Measurements from ENCODE around the gene ARL5C. TPM values are rescaled to one million over a fixed set of nuclear protein-coding genes. Genes with fewer than 3 reads are reported as not detected.
A peak's percentile ranks its signal among the peaks of the same experiment; 100 is the strongest.

Gene ARL5C
- total RNA-seq, 1 experiment from 2014 or later = not detected

DNA sequence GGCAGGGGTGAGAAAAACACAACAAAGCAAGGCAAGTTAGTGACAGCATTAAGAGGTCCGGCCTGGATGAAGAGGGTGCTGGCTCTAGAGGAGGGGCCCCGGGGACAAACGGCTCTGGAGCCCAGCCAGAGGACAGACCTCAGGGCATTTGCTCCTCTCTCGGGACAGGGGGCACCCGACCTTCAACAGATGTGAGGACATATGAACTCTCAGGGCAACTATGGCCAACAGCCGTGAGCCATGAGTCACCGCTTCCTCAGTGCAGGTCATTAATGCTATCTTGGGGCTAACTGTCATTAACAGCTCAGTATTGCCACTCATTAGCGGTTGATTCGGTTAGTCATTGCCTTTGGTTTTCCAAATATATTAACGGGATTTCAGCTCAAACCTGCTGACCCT is 9.7 kb upstream of the ARL5C start:
- no peak for DNase-seq
- no peaks in the 10 kb centered on the region for H3K4me1 ChIP-seq
- no peaks in the 10 kb centered on the region for H3K27me3 ChIP-seq (replicated peaks; ENCODE audit: control insufficient read depth, insufficient read depth, low read length)
- Mint-ChIP-seq H3K9me3 (ENCODE audit: unreplicated experiment) (no peaks in the 10 kb centered on the region), H3K4me1 (ENCODE audit: low read depth, unreplicated experiment) (no peaks in the 10 kb centered on the region), H3K36me3 (ENCODE audit: insufficient read depth, unreplicated experiment) (peaks cover 7% of the 10 kb centered on the region), H3K27me3 (ENCODE audit: insufficient read depth, unreplicated experiment) (no peaks in the 10 kb centered on the region), H3K27ac (ENCODE audit: unreplicated experiment) (no peak overlapping the region), H3K4me3 (ENCODE audit: unreplicated experiment) (no peak overlapping the region)
- ChIA-PET CTCF (interaction anchor here (2.0 to 2.8 kb wide), 3 partner anchors 11 to 194 kb away, joined by 8 to 32 read pairs (median 21); partner anchors contain the start of gene RPL19), POLR2A (interaction anchor here (0.6 kb wide), 1 partner anchor 209 kb away, joined by 3 read pairs; the partner anchor contains the start of gene FBXO47)
- intact Hi-C loops (cut with micrococcal nuclease; ENCODE audit: unreplicated experiment) = no loop called here
- BruUV-seq (replicated peaks) = no TSS peak
- no peak for TF ChIP-seq CTCF (IDR thresholded peaks at IDR 0.05; ENCODE audit: insufficient read depth in 1 of 2, low read depth in 1 of 2, low read length in 1 of 2, severe bottlenecking in 1 of 2, unreplicated experiment in 1 of 2)
- no peaks in the 10 kb centered on the region for H3K9me3 ChIP-seq
- no peak overlapping the region for H3K4me3 ChIP-seq (ENCODE audit: low read depth, low read length)
- H3K36me3 ChIP-seq (ENCODE audit: control insufficient read depth, insufficient read depth, low read length) = no peaks in the 10 kb centered on the region

- ChIA-PET CTCF (interaction anchor here (0.8 to 2.8 kb wide), 11 partner anchors 9 to 306 kb away, joined by 3 to 32 read pairs (median 8); partner anchors contain the start of genes ARL5C and RPL19), POLR2A (interaction anchor here (0.6 to 0.7 kb wide), 2 partner anchors 13 to 208 kb away, joined by 3 read pairs; partner anchors contain the start of gene FBXO47)
- Histone ChIP-seq H3K4me3 (ENCODE audit: low read depth, low read length) (no peak overlapping the region), H3K4me1 (no peaks in the 10 kb centered on the region), H3K27me3 (replicated peaks; ENCODE audit: control insufficient read depth, insufficient read depth, low read length) (no peaks in the 10 kb centered on the region), H3K9me3 (no peaks in the 10 kb centered on the region), H3K36me3 (ENCODE audit: control insufficient read depth, insufficient read depth, low read length) (no peaks in the 10 kb centered on the region)
- H3K27ac Mint-ChIP-seq (ENCODE audit: unreplicated experiment) = no peak overlapping the region
- intact Hi-C loops (cut with micrococcal nuclease; ENCODE audit: unreplicated experiment) = no loop called here
- BruUV-seq (replicated peaks) = no TSS peak
- peak; percentile 68 to 70 for TF ChIP-seq CTCF (IDR thresholded peaks at IDR 0.05; ENCODE audit: insufficient read depth in 1 of 2, low read depth in 1 of 2, low read length in 1 of 2, severe bottlenecking in 1 of 2, unreplicated experiment in 1 of 2)
- H3K9me3 Mint-ChIP-seq (ENCODE audit: unreplicated experiment) = no peaks in the 10 kb centered on the region
- no peaks in the 10 kb centered on the region for H3K27me3 Mint-ChIP-seq (ENCODE audit: insufficient read depth, unreplicated experiment)
- no peaks in the 10 kb centered on the region for H3K4me1 Mint-ChIP-seq (ENCODE audit: low read depth, unreplicated experiment)
- peak; percentile 66 to 71 for DNase-seq
- H3K36me3 Mint-ChIP-seq (ENCODE audit: insufficient read depth, unreplicated experiment) = peaks cover 7% of the 10 kb centered on the region
- no peak overlapping the region for H3K4me3 Mint-ChIP-seq (ENCODE audit: unreplicated experiment)
Observed at GRCh38 chr17:39174920-39175694, 9.1 kb upstream of the ARL5C start.

DNA sequence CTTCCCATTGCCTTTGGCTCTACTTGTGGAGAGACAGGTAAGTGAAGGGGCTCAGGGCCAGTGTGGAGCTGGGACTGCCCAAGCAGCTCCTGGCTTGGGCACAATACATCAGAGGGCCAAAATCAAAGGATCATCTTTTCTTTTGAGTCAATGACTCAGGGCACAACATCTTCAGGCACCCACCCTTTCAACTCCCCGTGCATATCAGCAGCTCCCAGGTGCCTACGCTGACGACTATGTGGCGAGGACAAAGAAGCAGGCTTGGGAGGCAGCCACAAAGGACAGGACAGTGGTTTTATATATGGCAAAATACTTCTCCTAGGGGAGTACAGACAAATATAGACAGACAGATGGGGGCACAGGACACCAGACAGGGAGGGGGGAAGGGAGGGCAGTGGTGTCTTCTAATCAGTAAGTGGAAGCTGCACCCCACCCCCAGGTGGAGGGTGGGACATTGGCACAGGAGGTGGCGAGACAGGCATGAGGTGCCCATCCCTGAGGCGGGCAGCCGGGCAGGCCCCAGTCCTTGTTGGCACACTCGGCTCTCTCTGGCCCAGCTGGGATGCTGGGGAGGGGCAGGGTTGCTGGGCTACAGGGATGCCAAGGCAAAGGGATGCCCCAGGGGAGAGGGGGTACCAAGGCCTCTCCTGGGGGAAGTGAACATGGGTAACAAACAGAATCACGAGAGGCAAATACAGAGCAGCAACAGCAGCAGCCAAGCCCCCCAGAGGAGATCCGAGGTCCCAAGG is 7.7 kb upstream of the ARL5C start:
- CTCF ChIA-PET = interaction anchor here (0.5 to 2.8 kb wide), 12 partner anchors 7 to 486 kb away, joined by 3 to 32 read pairs (median 4); partner anchors contain the start of genes ARL5C and RPL19

More for the DNA sequence above, 7.7 kb upstream of the ARL5C start:
- no TSS peak for BruUV-seq (replicated peaks)
- Mint-ChIP-seq H3K4me1 (ENCODE audit: low read depth, unreplicated experiment) (no peaks in the 10 kb centered on the region), H3K27ac (ENCODE audit: unreplicated experiment) (no peak overlapping the region), H3K4me3 (ENCODE audit: unreplicated experiment) (no peak overlapping the region), H3K27me3 (ENCODE audit: insufficient read depth, unreplicated experiment) (no peaks in the 10 kb centered on the region), H3K36me3 (ENCODE audit: insufficient read depth, unreplicated experiment) (peaks cover 7% of the 10 kb centered on the region), H3K9me3 (ENCODE audit: unreplicated experiment) (no peaks in the 10 kb centered on the region)
- POLR2A ChIA-PET = no interaction called here
- H3K9me3 ChIP-seq = no peaks in the 10 kb centered on the region
- no peaks in the 10 kb centered on the region for H3K36me3 ChIP-seq (ENCODE audit: control insufficient read depth, insufficient read depth, low read length)
- H3K4me1 ChIP-seq = no peaks in the 10 kb centered on the region
- H3K4me3 ChIP-seq (ENCODE audit: low read depth, low read length) = no peak overlapping the region
- no peak for TF ChIP-seq CTCF (IDR thresholded peaks at IDR 0.05; ENCODE audit: insufficient read depth in 1 of 2, low read depth in 1 of 2, low read length in 1 of 2, severe bottlenecking in 1 of 2, unreplicated experiment in 1 of 2)
- H3K27me3 ChIP-seq (replicated peaks; ENCODE audit: control insufficient read depth, insufficient read depth, low read length) = no peaks in the 10 kb centered on the region
- no peak for DNase-seq
- intact Hi-C loops (cut with micrococcal nuclease; ENCODE audit: unreplicated experiment) = no loop called here

All from Caco-2 (cell line).